22Rv1 (cell line): Measurements from ENCODE around the gene RYK.

Experiments used
- CTCF ChIP-seq: fragments of 450-650 bp; IDR thresholded peaks from 2 replicates; pipeline ENCODE4 v1.5.1; 2017; ENCODE audit warnings: mild to moderate bottlenecking
- ZFX ChIP-seq: fragments of 450-650 bp; IDR thresholded peaks from 2 replicates; pipeline ENCODE4 v1.6.1; 2017; ENCODE audit warnings: antibody characterized with exemption, borderline replicate concordance

GRCh38 chr3:134163096-134163495, 87.6 kb downstream of the RYK start:
- no peak for TF ChIP-seq CTCF
- TF ChIP-seq ZFX = no peak
